NB4 (cell line): Measurements from ENCODE around the gene TJAP1.

Experiments
- POLR2A ChIP-seq: IDR thresholded peaks from 2 replicates; pipeline ENCODE4 v1.6.1; 2011; ENCODE audit warnings: mild to moderate bottlenecking; ENCODE audit not compliant: insufficient read length; ENCODE audit errors: extremely low read depth
- TF ChIP-seq, protein P1 (sequence below): IDR thresholded peaks from one replicate; pipeline ENCODE4 v1.5.1; 2012; ENCODE audit warnings: low read depth, low read length

GRCh38 chr6:43505718-43506117, 28.3 kb downstream of the TJAP1 start:
- TF ChIP-seq, protein P1, sequence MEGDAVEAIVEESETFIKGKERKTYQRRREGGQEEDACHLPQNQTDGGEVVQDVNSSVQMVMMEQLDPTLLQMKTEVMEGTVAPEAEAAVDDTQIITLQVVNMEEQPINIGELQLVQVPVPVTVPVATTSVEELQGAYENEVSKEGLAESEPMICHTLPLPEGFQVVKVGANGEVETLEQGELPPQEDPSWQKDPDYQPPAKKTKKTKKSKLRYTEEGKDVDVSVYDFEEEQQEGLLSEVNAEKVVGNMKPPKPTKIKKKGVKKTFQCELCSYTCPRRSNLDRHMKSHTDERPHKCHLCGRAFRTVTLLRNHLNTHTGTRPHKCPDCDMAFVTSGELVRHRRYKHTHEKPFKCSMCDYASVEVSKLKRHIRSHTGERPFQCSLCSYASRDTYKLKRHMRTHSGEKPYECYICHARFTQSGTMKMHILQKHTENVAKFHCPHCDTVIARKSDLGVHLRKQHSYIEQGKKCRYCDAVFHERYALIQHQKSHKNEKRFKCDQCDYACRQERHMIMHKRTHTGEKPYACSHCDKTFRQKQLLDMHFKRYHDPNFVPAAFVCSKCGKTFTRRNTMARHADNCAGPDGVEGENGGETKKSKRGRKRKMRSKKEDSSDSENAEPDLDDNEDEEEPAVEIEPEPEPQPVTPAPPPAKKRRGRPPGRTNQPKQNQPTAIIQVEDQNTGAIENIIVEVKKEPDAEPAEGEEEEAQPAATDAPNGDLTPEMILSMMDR: no peak
- no peak for TF ChIP-seq POLR2A
